Astrocyte (in vitro differentiated cells and primary cell): Measurements from ENCODE around the gene SLIT3.

Experiments
- EZH2 ChIP-seq: IDR thresholded peaks from 2 replicates; pipeline ENCODE4 v1.6.1; 2012; ENCODE audit warnings: mild to moderate bottlenecking, low read length, inconsistent platforms; ENCODE audit not compliant: insufficient read depth
- TF ChIP-seq, protein P1 (sequence below): IDR thresholded peaks from 2 replicates; pipeline ENCODE4 v1.5.1; 2011; ENCODE audit warnings: low read depth, mild to moderate bottlenecking, inconsistent platforms, low read length, moderate library complexity; ENCODE audit not compliant: insufficient read depth

DNA sequence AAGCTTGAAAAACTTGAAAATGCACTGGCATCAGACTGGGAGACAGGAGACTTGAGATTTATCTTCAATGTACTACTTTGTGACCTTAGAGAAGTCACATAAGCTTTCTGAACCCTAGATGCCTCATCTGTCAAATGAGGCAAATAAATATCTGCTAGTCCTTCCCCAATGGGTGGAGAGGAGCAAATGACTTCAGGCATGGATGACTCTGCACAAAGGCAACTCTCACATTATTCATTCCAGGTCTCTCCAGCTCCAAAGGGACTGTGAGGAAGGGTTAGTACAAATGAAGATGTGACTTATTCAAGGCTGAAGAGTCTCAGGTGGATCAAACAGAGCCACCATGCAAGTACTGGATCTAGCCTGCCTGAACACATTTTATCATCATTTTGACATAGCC lies 228.7 kb downstream of the SLIT3 start:
- TF ChIP-seq EZH2 = no peak
- TF ChIP-seq, protein P1, sequence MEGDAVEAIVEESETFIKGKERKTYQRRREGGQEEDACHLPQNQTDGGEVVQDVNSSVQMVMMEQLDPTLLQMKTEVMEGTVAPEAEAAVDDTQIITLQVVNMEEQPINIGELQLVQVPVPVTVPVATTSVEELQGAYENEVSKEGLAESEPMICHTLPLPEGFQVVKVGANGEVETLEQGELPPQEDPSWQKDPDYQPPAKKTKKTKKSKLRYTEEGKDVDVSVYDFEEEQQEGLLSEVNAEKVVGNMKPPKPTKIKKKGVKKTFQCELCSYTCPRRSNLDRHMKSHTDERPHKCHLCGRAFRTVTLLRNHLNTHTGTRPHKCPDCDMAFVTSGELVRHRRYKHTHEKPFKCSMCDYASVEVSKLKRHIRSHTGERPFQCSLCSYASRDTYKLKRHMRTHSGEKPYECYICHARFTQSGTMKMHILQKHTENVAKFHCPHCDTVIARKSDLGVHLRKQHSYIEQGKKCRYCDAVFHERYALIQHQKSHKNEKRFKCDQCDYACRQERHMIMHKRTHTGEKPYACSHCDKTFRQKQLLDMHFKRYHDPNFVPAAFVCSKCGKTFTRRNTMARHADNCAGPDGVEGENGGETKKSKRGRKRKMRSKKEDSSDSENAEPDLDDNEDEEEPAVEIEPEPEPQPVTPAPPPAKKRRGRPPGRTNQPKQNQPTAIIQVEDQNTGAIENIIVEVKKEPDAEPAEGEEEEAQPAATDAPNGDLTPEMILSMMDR = no peak
